Measurements from ENCODE around the gene SLC2A2.
"Not testable (repeated sequence)": the region's sequence is repeated elsewhere in the genome, so short reads cannot be mapped to it uniquely, and the experiment has no call there.

Gene SLC2A2

GRCh38 chr3:170989100-170989648, 37.3 kb downstream of the SLC2A2 start:
- no peak for DNase-seq (ENCODE audit: low read depth in 2 of 3, low spot score in 2 of 3)

GRCh38 chr3:170988378-170988777, 38.1 kb downstream of the SLC2A2 start:
- no peak for DNase-seq (ENCODE audit: low read depth in 2 of 3, low spot score in 2 of 3)

DNA sequence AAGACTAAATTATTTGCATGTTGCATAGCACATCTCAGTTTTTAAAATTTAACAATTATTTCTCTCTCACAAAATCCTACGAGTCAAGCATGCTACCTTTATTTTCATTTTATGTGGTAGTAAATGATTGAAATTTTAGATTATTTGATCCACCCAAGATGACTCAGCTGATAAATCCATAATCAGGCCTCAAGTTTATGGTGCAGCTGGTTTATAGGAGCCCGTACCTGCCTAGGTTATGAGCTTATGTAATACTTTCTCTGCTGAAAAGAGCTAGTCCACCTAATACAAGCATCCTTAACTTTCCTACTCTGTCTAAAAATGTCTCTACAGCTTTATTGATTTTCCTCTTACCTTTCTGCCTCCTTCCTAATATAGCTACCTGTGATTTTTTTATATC, 41.2 kb downstream of the SLC2A2 start:
- no peak for DNase-seq (ENCODE audit: low read depth in 2 of 3, low spot score in 2 of 3)

DNA sequence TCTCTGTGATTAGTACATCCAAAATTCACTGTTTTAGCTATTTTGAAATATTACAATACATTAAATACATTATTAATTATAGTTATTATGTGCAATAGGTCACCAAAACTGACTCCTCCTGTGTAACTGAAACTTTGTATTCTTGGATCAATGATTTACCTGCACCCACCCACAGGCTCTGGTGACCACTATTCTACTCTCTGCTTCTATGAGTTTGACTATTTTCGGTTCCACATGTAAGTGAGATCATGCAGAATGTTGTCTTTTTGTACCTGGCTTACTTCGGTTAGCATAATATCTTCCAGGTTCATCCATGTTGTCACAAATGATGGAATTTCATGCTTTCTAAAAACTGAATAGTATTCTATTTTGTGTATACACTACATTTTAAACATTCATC, 43.8 kb downstream of the SLC2A2 start:
- no peak for DNase-seq (ENCODE audit: low read depth in 2 of 3, low spot score in 2 of 3)

DNA sequence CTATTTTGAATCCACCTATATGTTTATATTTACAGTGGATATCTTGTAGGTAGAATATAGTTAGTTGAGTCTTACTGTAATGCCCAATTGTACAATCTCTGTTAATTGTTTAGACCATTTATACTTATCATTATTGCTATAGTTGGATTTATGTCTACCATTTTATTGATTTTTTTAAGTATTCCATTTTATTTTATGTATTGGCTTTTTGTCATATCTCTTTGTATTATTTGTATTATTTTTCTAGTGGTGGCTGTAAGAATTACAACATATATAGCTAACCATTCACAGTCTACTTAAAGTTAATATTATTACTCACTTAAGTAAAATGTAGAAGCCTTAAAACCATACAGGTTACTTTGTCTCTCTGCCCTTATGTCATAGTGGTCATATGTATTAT, 46.1 kb downstream of the SLC2A2 start:
- no peak for DNase-seq (ENCODE audit: low read depth in 2 of 3, low spot score in 2 of 3)

DNA sequence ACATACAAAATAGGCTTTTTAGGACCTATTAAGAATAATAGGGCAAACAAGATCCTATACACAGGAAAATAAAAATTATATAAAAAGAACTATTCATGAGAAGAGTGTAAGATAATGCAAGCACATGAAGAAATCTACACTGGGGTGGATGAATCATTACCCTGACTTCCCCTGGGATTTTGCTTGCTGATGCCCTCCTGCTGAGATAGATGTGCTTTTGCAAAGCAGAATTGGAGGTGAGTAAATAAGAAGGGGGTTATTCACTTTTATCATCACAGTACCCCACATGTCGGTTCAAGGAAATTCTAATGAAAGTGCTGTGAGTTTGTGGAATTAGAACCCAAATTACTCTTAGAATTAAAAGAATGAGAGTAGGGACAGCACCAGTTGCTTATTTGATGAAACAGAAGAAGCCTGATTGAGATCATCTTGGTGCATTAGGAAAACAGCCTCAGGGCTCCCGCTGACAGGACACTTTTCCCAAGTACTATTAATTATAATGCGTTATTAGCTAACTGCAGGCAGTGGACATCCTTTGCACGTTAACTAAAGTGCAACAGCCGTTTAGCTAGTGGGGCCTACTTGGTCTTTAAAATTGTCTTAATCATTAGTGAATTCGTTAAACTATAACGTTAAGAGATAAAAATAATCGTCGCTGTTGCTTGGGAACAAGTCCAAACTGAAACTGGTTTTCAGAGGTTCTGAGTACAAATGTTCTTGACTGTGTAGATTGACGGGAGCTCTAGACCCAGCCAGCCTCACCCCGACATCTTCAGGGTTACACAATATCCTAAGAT, 48.4 kb downstream of the SLC2A2 start:
- no peak for DNase-seq (ENCODE audit: low read depth in 2 of 3, low spot score in 2 of 3)

GRCh38 chr3:170976190-170976519, 50.4 kb downstream of the SLC2A2 start:
- DNase-seq (ENCODE audit: low read depth in 2 of 3, low spot score in 2 of 3), result no peak

GRCh38 chr3:170975283-170976189, 51.0 kb downstream of the SLC2A2 start:
- no peak for DNase-seq (ENCODE audit: low read depth in 2 of 3, low spot score in 2 of 3)

- DNase-seq (ENCODE audit: low read depth in 2 of 3, low spot score in 2 of 3), result no peak
Observed at GRCh38 chr3:170974872-170975271, 51.6 kb downstream of the SLC2A2 start.

GRCh38 chr3:170972917-170973316, 53.6 kb downstream of the SLC2A2 start:
- DNase-seq (ENCODE audit: low read depth in 2 of 3, low spot score in 2 of 3), result not testable (repeated sequence)

GRCh38 chr3:170967126-170967525, 59.4 kb downstream of the SLC2A2 start:
- DNase-seq (ENCODE audit: low read depth in 2 of 3, low spot score in 2 of 3), result no peak

GRCh38 chr3:170966495-170966894, 60.0 kb downstream of the SLC2A2 start:
- DNase-seq (ENCODE audit: low read depth in 2 of 3, low spot score in 2 of 3), result no peak

DNA sequence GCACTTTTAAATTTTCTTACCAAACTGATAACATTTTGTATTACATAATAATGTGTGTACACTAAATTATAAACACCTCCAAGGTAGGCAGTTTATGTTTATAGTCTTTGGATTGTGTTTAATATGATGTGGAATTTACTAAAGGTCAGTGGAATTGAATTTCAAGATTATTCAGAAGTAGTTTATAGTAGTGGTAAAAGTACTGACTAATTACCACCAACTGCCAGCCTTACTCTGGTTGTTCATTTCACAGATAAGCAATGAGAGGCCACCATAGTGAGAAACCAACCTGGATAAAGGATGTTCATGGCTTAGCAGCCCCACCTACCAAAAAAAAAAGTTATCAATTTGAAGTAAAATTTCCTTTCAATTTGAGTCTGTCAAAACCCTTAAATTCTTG, 64.1 kb downstream of the SLC2A2 start:
- no peak for DNase-seq (ENCODE audit: low read depth in 2 of 3, low spot score in 2 of 3)

DNA sequence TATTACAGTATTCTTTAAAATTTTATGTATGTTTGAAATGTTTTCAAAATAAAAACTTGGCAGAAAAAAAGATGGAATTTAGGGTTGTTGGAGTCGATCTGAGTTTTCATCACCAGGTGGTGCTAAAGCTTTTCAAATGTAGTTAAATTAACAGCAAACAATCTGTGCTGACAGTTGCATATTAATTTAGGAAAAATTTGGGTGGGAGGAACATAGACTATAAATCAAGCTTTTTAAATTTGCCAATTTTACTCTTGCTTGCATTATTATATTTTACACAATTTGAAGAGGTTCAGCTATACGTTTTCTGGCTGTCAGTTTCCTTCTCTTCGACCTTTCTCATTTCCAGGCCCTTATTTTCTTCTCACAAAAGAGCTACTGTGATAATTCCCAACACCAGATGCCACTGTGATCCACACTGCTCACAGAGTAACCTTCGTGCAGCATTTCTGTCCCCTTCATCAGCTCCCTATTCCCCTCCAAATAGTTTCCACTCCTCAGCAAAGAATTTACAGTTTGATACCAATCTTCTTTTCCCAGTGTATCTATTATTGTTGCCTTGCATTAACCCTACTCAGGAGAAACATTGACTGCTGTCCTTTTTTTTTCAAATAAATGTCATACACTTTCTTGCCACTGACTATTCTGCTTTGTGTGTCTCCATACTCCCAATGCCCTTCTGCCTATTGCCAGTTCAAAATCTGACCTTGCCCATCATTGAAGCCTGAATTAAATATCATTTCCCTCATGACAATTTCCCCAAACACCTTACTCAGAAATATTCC, 64.7 kb downstream of the SLC2A2 start:
- no peak for DNase-seq (ENCODE audit: low read depth in 2 of 3, low spot score in 2 of 3)

GRCh38 chr3:170959457-170959856, 67.1 kb downstream of the SLC2A2 start:
- no peak for DNase-seq (ENCODE audit: low read depth in 2 of 3, low spot score in 2 of 3)

GRCh38 chr3:170956647-170957046, 69.9 kb downstream of the SLC2A2 start:
- no peak for DNase-seq (ENCODE audit: low read depth in 2 of 3, low spot score in 2 of 3)

DNA sequence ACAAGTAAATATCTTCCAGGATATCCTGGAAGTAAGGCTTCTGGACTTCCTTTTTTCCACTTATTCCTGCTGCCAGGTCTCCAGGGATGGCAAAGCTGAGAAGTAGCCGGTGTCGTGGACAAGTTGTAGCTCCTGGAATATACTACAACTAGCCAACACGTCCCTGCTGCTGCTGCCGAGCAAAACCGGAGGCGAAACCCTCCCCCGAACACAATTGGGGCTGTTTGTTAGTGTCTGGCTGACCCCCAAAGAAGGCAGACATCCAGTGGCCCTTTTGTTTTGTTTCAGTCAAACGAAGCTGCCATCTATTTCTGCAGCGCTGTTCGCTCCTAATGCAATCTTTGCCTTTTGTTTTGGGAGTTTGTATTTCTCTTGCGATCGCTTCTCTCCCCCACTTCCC, 72.8 kb downstream of the SLC2A2 start:
- DNase-seq (ENCODE audit: low read depth in 2 of 3, low spot score in 2 of 3), result no peak

GRCh38 chr3:170953229-170953628, 73.3 kb downstream of the SLC2A2 start:
- DNase-seq (ENCODE audit: low read depth in 2 of 3, low spot score in 2 of 3), result no peak

DNA sequence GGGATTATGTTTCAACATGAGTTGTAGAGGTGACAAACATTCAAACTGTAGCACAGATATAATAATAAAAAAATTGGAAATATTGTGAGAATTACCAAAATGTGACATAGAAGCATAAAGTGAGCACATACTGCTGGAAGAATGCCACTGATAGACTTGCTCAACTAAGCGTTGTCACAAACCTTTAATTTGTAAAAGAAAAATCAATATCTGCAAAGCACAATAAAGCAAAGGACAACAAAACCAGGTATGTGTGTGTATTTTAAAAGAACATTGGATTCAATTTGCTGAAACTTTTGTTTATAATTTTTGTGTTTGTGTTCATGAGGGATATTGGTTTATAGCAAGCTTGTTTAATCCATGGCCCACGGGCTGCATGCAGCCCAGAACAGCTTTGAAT, 77.3 kb downstream of the SLC2A2 start:
- no peak for DNase-seq (ENCODE audit: low read depth in 2 of 3, low spot score in 2 of 3)

DNA sequence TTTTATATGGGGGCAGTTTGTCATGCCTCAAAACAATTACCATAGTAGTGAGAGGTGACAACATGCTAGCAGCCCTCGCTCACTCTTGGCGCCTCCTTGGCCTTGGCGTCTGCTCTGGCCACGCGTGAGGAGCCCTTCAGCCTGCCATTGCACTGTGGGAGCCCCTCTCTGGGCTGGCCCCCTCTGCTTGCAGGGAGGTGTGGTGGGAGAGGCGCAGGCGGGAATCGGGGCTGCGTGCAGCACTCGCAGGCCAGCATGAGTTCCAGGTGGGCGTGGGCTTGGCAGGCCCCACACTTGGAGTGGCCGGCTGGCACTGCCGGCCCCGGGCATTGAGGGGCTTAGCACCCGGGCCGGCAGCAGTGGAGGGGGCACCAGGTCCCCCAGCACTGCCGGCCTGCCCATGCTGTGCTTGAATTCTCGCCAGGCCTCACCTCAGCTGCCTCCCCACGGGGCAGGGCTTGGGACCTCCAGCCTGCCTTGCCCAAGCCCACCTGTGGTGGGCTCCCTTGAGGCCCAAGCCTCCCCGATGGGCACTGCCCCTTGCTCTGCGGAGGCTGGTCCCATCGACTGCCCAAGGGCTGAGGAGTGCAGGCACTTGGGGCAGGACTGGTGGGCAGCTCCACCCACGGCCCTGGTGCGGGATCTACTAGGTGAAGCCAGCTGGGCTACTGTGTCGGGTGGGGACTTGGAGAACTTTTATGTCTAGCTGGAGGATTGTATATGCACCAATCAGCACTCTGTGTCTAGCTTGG, 79.3 kb downstream of the SLC2A2 start:
- no peak for DNase-seq (ENCODE audit: low read depth in 2 of 3, low spot score in 2 of 3)
